Ovary (tissue), 9 donors: ENCODE data around the gene ERCC5. TPM values are rescaled to one million over a fixed set of nuclear protein-coding genes. Genes with fewer than 3 reads are reported as not detected.

Experiments
- DNase-seq, 5 donors: peaks; one replicate each; pipeline ENCODE4 v3.0.0-alpha.2; 2019 to 2020
- H3K27ac ChIP-seq, 2 donors: fragments of 200-600 bp; one replicate each; pipeline versions ENCODE4 v1.5.1 to v1.8.0; 2019 to 2022
- H3K27me3 ChIP-seq: fragments of 200-600 bp; one replicate; pipeline ENCODE4 v1.8.0; 2022
- H3K36me3 ChIP-seq: fragments of 200-600 bp; sonication (generic); one replicate; pipeline ENCODE4 v1.5.1; 2019
- H3K4me1 ChIP-seq: one replicate; pipeline ENCODE4 v1.8.1; 2013; ENCODE audit warnings: mild to moderate bottlenecking, moderate library complexity; ENCODE audit not compliant: insufficient read depth
- H3K4me3 ChIP-seq: fragments of 200-600 bp; sonication (generic); one replicate; pipeline ENCODE4 v1.5.1; 2017
- H3K9me3 ChIP-seq, 2 donors: fragments of 200-600 bp in 1 of 2; sonication (generic) in 1 of 2; one replicate each; pipeline versions ENCODE4 v1.5.1 to v1.8.1; 2013 to 2019; ENCODE audit warnings: mild to moderate bottlenecking in 1 of 2, moderate library complexity in 1 of 2
- EP300 ChIP-seq: sonication (generic); formaldehyde crosslinking; IDR thresholded peaks from one replicate; pipeline ENCODE4 v1.6.1; 2017; ENCODE audit warnings: antibody characterized with exemption
- POLR2A ChIP-seq: fragments of 450-650 bp; IDR thresholded peaks from one replicate; pipeline ENCODE4 v1.6.1; 2017; ENCODE audit warnings: antibody characterized with exemption, mild to moderate bottlenecking, moderate library complexity
- WGBS, 3 donors: extraction: QIAGEN DNeasy Blood & Tissue Kit in 1 of 3; methylation state at CpG; one replicate each; pipeline versions ENCODE4 v1.1.5 to v1.1.7; 2013 to 2017; 5-methylcytosine and 5-hydroxymethylcytosine counted together
- intact Hi-C, 4 donors: fragments of 100-400 bp; cut with DNase I; formaldehyde crosslinking; loops; one replicate each; pipeline versions ENCODE4 v1.11.0 to v1.15.1; 2022 to 2023
- polyA plus RNA-seq, 2 donors: library from polyadenylated mRNA; stranded (reverse); fragments of 200-250 nt in 1 of 2; fragments of 350-450 nt in 1 of 2; fragmentation: Illumina TruSeq in 1 of 2; extraction: RNeasy Lipid Tissue Mini Kit (QIAGEN cat#74804) in 1 of 2; gene quantifications; one replicate each; pipeline ENCODE4 v1.2.3, GENCODE V29; 2013 to 2014
- total RNA-seq, 7 donors: library from RNA; depleted of rRNA in 2 of 7; stranded (reverse); fragments of >200 nt in 2 of 7; fragmentation: NEBNext Ultra II Directional in 3 of 7; extraction: Animal tissue kit (Norgen Biotek cat#: 25700) in 3 of 7; gene quantifications; one replicate each; pipeline versions ENCODE4 v1.1.0 to v1.2.4, GENCODE V29; 2016 to 2023
- TF ChIP-seq, protein P1 (sequence below), 3 donors: fragments of 450-650 bp in 2 of 3; fragments of 200-600 bp in 1 of 3; IDR thresholded peaks; one replicate each; pipeline versions ENCODE4 v1.5.1 to v1.8.0; 2016 to 2022; ENCODE audit warnings: antibody characterized with exemption in 3 of 3, mild to moderate bottlenecking in 1 of 3
- donor health status: DM: no; HTN: no; CAD: no; lungs with moderate emphysema.
- donor health status: DM: no; HTN: no; CAD: no.
- donor health status: Bipolar disorder and iron deficiency.
- donor health status: DM: yes; HTN: yes; CAD: no.
- donor health status: DM: no; HTN: no; CAD: no.
- donor health status: DM: yes; HTN: yes; CAD: no.

The ERCC5 gene
- total and polyA plus RNA-seq, 9 donors = 38.4 to 65.2 (median 46.1) TPM

GRCh38 chr13:102852556-102852955 lies 6.7 kb downstream of the ERCC5 start:
- Histone ChIP-seq H3K4me3 (no peak overlapping the region), H3K36me3 (no peaks in the 10 kb centered on the region), H3K4me1 (peaks cover 2% of the 10 kb centered on the region), H3K27ac (no peak overlapping the region), H3K27me3 (no peaks in the 10 kb centered on the region), H3K9me3 (no peaks in the 10 kb centered on the region)
- 89 to 93% (median 91%) methylated on average over 3 of the region's 3 CpGs for WGBS, 3 donors
- DNase-seq = no peak
- TF ChIP-seq, protein P1, sequence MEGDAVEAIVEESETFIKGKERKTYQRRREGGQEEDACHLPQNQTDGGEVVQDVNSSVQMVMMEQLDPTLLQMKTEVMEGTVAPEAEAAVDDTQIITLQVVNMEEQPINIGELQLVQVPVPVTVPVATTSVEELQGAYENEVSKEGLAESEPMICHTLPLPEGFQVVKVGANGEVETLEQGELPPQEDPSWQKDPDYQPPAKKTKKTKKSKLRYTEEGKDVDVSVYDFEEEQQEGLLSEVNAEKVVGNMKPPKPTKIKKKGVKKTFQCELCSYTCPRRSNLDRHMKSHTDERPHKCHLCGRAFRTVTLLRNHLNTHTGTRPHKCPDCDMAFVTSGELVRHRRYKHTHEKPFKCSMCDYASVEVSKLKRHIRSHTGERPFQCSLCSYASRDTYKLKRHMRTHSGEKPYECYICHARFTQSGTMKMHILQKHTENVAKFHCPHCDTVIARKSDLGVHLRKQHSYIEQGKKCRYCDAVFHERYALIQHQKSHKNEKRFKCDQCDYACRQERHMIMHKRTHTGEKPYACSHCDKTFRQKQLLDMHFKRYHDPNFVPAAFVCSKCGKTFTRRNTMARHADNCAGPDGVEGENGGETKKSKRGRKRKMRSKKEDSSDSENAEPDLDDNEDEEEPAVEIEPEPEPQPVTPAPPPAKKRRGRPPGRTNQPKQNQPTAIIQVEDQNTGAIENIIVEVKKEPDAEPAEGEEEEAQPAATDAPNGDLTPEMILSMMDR (IDR thresholded peaks at IDR 0.05) = no peak
- TF ChIP-seq EP300 (no peak), POLR2A (no peak)
- intact Hi-C loops = loop anchor here in 1 of 4 donors (5.0 kb wide), 1 partner anchor 270 kb away; no protein-coding TSS in a partner anchor

- TF ChIP-seq, protein P1 (IDR thresholded peaks at IDR 0.05) = no peak
- TF ChIP-seq EP300 = no peak
- no peak for TF ChIP-seq POLR2A
- DNase-seq = no peak
- Histone ChIP-seq H3K4me1 (no peaks in the 10 kb centered on the region), H3K27ac (no peak overlapping the region), H3K4me3 (no peak overlapping the region), H3K27me3 (no peaks in the 10 kb centered on the region), H3K36me3 (no peaks in the 10 kb centered on the region), H3K9me3 (no peaks in the 10 kb centered on the region)
- WGBS, 3 donors = 87 to 88% (median 87%) methylated on average over 7 of the region's 7 CpGs
- intact Hi-C loops = loop anchor here in 1 of 4 donors (5.0 kb wide), 1 partner anchor 272 kb away; no protein-coding TSS in a partner anchor
Measured at GRCh38 chr13:102854675-102855074, 8.8 kb downstream of the ERCC5 start.

GRCh38 chr13:102856557-102856956 lies 10.7 kb downstream of the ERCC5 start:
- DNase-seq = no peak
- Histone ChIP-seq H3K27ac (no peak overlapping the region), H3K27me3 (no peaks in the 10 kb centered on the region), H3K4me3 (no peak overlapping the region), H3K36me3 (no peaks in the 10 kb centered on the region), H3K9me3 (no peaks in the 10 kb centered on the region), H3K4me1 (no peaks in the 10 kb centered on the region)
- intact Hi-C loops = no loop called here
- TF ChIP-seq EP300 = no peak
- TF ChIP-seq, protein P1 (IDR thresholded peaks at IDR 0.05) = no peak
- WGBS, 3 donors = 46 to 62% (median 47%) methylated on average over 6 of the region's 6 CpGs

DNA sequence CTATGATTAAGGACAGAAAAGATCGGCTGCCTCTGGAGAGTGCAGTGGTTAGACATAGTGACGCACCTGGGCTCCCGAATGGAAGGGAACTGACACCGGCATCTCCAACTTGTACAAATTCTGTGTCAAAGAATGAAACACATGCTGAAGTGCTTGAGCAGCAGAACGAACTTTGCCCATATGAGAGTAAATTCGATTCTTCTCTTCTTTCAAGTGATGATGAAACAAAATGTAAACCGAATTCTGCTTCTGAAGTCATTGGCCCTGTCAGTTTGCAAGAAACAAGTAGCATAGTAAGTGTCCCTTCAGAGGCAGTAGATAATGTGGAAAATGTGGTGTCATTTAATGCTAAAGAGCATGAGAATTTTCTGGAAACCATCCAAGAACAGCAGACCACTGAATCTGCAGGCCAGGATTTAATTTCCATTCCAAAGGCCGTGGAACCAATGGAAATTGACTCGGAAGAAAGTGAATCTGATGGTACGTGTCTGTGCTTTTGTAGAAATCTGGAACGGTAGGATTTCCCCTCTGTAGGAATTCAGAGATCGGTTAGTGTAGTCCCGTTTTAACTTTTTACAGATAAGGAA lies 16.9 kb downstream of the ERCC5 start:
- no peak overlapping the region for H3K27ac ChIP-seq
- H3K9me3 ChIP-seq = no peaks in the 10 kb centered on the region
- no peak for DNase-seq
- TF ChIP-seq EP300 (no peak), POLR2A (no peak)
- TF ChIP-seq, protein P1 (IDR thresholded peaks at IDR 0.05) = no peak
- no peak overlapping the region for H3K4me3 ChIP-seq
- intact Hi-C loops = no loop called here
- no peaks in the 10 kb centered on the region for H3K36me3 ChIP-seq
- no peaks in the 10 kb centered on the region for H3K27me3 ChIP-seq
- H3K4me1 ChIP-seq = no peaks in the 10 kb centered on the region
- 94 to 95% (median 95%) methylated on average over 13 of the region's 13 CpGs for WGBS, 3 donors
